ENCODE data around the gene RRAS2. TPM values are rescaled to one million over a fixed set of nuclear protein-coding genes. Genes with fewer than 3 reads are reported as not detected.
"Not testable (repeated sequence)": the region's sequence is repeated elsewhere in the genome, so short reads cannot be mapped to it uniquely, and the experiment has no call there.

The RRAS2 gene
- total and polyA plus RNA-seq, 2 of the 4 experiments (the other 2 are of a cell fraction) = 85.5 to 106 TPM

- no peak overlapping the region for H3K4me3 ChIP-seq (ENCODE audit: insufficient read depth, low read depth, low read length)
- H3K9me1 ChIP-seq (ENCODE audit: insufficient read depth, low read length) = no peaks in the 10 kb centered on the region; the same call in none of the 2 replicates
- H3K14ac ChIP-seq (replicated peaks; ENCODE audit: low read depth, low read length) = no peak overlapping the region
- H4K91ac ChIP-seq (ENCODE audit: insufficient read depth, low read depth, low read length) = no peak overlapping the region
- no peak overlapping the region for H2BK20ac ChIP-seq (ENCODE audit: low read depth, low read length)
- peaks cover 6% of the 10 kb centered on the region; the same call in 1 of the 2 replicates for H3K4me1 ChIP-seq (ENCODE audit: control insufficient read depth, insufficient read depth, low read length)
- BruUV-seq (replicated peaks) = no TSS peak
- peak overlapping the region; percentile 52; the same call in 1 of the 2 replicates for H3K4me2 ChIP-seq (ENCODE audit: low read depth, low read length)
- H3K4ac ChIP-seq (ENCODE audit: low read depth, low read length) = no peak overlapping the region; the same call in 1 of the 2 replicates
- DNase-seq (peak; percentile 23), ATAC-seq (ENCODE audit: low read depth) (no peak)
- H3K36me3 ChIP-seq (ENCODE audit: control insufficient read depth, insufficient read depth, low read length) = peaks cover 3% of the 10 kb centered on the region; the same call in 1 of the 2 replicates
- no CpG with 5 or more reads among the region's 1 CpG for WGBS, 2 experiments (ENCODE audit: extremely low coverage in 2 of 2, insufficient read length in 1 of 2)
- ChIA-PET POLR2A (ENCODE audit: unreplicated experiment) (interaction anchor here (0.6 kb wide), 1 partner anchor 12 kb away, joined by 3 read pairs; no protein-coding TSS in a partner anchor), CTCF (interaction anchor here (1.0 kb wide), 1 partner anchor 110 kb away, joined by 5 read pairs; no protein-coding TSS in a partner anchor)
- dilution Hi-C loops (cut with HindIII; ENCODE audit: low sequenced_read_pairs, unreplicated experiment) = no loop called here
- H3K9me3 ChIP-seq (ENCODE audit: control insufficient read depth, insufficient read depth, low read length) = no peaks in the 10 kb centered on the region
- peaks cover 55% of the 10 kb centered on the region for H4K20me1 ChIP-seq (ENCODE audit: insufficient read depth, low read length)
- H3K56ac ChIP-seq (ENCODE audit: extremely low read depth, insufficient read depth, low read length) = no peak overlapping the region
- no peak overlapping the region; the same call in 1 of the 2 replicates for H3K23ac ChIP-seq (ENCODE audit: low read depth, low read length)
- no peak overlapping the region for H2BK120ac ChIP-seq (ENCODE audit: low read depth, low read length)
- intact Hi-C loops (cut with micrococcal nuclease) = no loop called here
- in situ Hi-C loops (cut with MboI; ENCODE audit: low sequenced_read_pairs) = no loop called here
- H3K27ac ChIP-seq (ENCODE audit: insufficient read depth, low read length) = no peak overlapping the region
- no peak overlapping the region for H2AK5ac ChIP-seq (ENCODE audit: low read depth, low read length)
- no peak overlapping the region for H3K9ac ChIP-seq (ENCODE audit: low read depth, low read length)
- no peaks in the 10 kb centered on the region for H3K27me3 ChIP-seq (ENCODE audit: control insufficient read depth, insufficient read depth, low read length)
- no peak overlapping the region for H2AFZ ChIP-seq (replicated peaks; ENCODE audit: low read length, poor library complexity)
- H4K8ac ChIP-seq (ENCODE audit: low read depth in 2 of 2, low read length in 2 of 2) = no peak overlapping the region
- H2BK15ac ChIP-seq (ENCODE audit: low read depth, low read length) = no peak overlapping the region
- no peak overlapping the region for H2AK9ac ChIP-seq (replicated peaks; ENCODE audit: low read depth, low read length, poor library complexity)
- H3K79me1 ChIP-seq (ENCODE audit: low read depth in 1 of 2, low read length in 2 of 2) = peaks cover 5 to 59% of the 10 kb centered on the region in 2 experiments; a peak in 3 of 4 replicates
- no peak overlapping the region for H3K18ac ChIP-seq (ENCODE audit: low read depth, low read length)
- peak overlapping the region; percentile 17 for H2BK5ac ChIP-seq (ENCODE audit: low read depth, low read length, poor library complexity, severe bottlenecking)
- no peak overlapping the region; the same call in 1 of the 2 replicates for H4K5ac ChIP-seq (ENCODE audit: low read depth, low read length)
- TF ChIP-seq BHLHE40 (IDR thresholded peaks at IDR 0.05; ENCODE audit: low read depth, low read length) = no peak
Measured at GRCh38 chr11:14345668-14346067, 13.3 kb downstream of the RRAS2 start.

GRCh38 chr11:14345016-14345415 is 14.0 kb downstream of the RRAS2 start:
- H3K27ac ChIP-seq (ENCODE audit: insufficient read depth, low read length); H3K9me3 ChIP-seq (ENCODE audit: control insufficient read depth, insufficient read depth, low read length); DNase-seq; H3K9ac ChIP-seq (ENCODE audit: low read depth, low read length); H4K5ac ChIP-seq (ENCODE audit: low read depth, low read length); intact Hi-C loops (cut with micrococcal nuclease); H3K9me1 ChIP-seq (ENCODE audit: insufficient read depth, low read length); H2BK15ac ChIP-seq (ENCODE audit: low read depth, low read length); H2AK5ac ChIP-seq (ENCODE audit: low read depth, low read length); H3K4ac ChIP-seq (ENCODE audit: low read depth, low read length); ATAC-seq (ENCODE audit: low read depth); H3K27me3 ChIP-seq (ENCODE audit: control insufficient read depth, insufficient read depth, low read length); H3K4me3 ChIP-seq (ENCODE audit: insufficient read depth, low read depth, low read length); H3K56ac ChIP-seq (ENCODE audit: extremely low read depth, insufficient read depth, low read length); H4K8ac ChIP-seq (ENCODE audit: low read depth in 2 of 2, low read length in 2 of 2); BruUV-seq (replicated peaks); H3K18ac ChIP-seq (ENCODE audit: low read depth, low read length); in situ Hi-C loops (cut with MboI; ENCODE audit: low sequenced_read_pairs); POLR2A ChIA-PET (ENCODE audit: unreplicated experiment); H3K36me3 ChIP-seq (ENCODE audit: control insufficient read depth, insufficient read depth, low read length); H3K23ac ChIP-seq (ENCODE audit: low read depth, low read length); H2BK120ac ChIP-seq (ENCODE audit: low read depth, low read length); H3K4me2 ChIP-seq (ENCODE audit: low read depth, low read length); H3K4me1 ChIP-seq (ENCODE audit: control insufficient read depth, insufficient read depth, low read length); H2AFZ ChIP-seq (replicated peaks; ENCODE audit: low read length, poor library complexity); H4K91ac ChIP-seq (ENCODE audit: insufficient read depth, low read depth, low read length); dilution Hi-C loops (cut with HindIII; ENCODE audit: low sequenced_read_pairs, unreplicated experiment); H3K14ac ChIP-seq (replicated peaks; ENCODE audit: low read depth, low read length); H2BK20ac ChIP-seq (ENCODE audit: low read depth, low read length); H2AK9ac ChIP-seq (replicated peaks; ENCODE audit: low read depth, low read length, poor library complexity); H2BK5ac ChIP-seq (ENCODE audit: low read depth, low read length, poor library complexity, severe bottlenecking): not testable (repeated sequence)
- peaks cover 5 to 59% of the 10 kb centered on the region in 2 experiments; a peak in 3 of 4 replicates for H3K79me1 ChIP-seq (ENCODE audit: low read depth in 1 of 2, low read length in 2 of 2)
- CTCF ChIA-PET = interaction anchor here (1.0 kb wide), 1 partner anchor 110 kb away, joined by 5 read pairs; no protein-coding TSS in a partner anchor
- H4K20me1 ChIP-seq (ENCODE audit: insufficient read depth, low read length) = peaks cover 54% of the 10 kb centered on the region
- no CpG with 5 or more reads among the region's 5 CpGs for WGBS, 2 experiments (ENCODE audit: extremely low coverage in 2 of 2, insufficient read length in 1 of 2)
